ENCODE results near the gene TOLLIP.

- TF ChIP-seq CTCF (IDR thresholded peaks at IDR 0.05 in 4 of 5, conservative IDR thresholded peaks at IDR 0.05 in 1 of 5): no peak
- no peak for TF ChIP-seq POLR2A (IDR thresholded peaks at IDR 0.05)
Measured at GRCh38 chr11:1231396-1232020, 77.9 kb downstream of the TOLLIP start.
